Transverse colon (tissue), 4 donors: Measurements from ENCODE around the gene ROR1. TPM values are rescaled to one million over a fixed set of nuclear protein-coding genes. Genes with fewer than 3 reads are reported as not detected.

Experiments used
- DNase-seq: peaks from one replicate; pipeline ENCODE4 v3.0.0-alpha.2; 2019
- H3K27ac ChIP-seq, 4 donors: fragments of 200-600 bp; sonication (generic); 2 replicates each; pipeline ENCODE4 v1.5.1; 2016 to 2018; ENCODE audit warnings: inconsistent platforms in 4 of 4
- H3K27me3 ChIP-seq: fragments of 200-600 bp; sonication (generic); 2 replicates; pipeline ENCODE4 v1.5.1; 2017; ENCODE audit warnings: inconsistent platforms
- H3K36me3 ChIP-seq, 4 donors: fragments of 200-600 bp; sonication (generic); 2 replicates each; pipeline ENCODE4 v1.5.1; 2017 to 2019; ENCODE audit warnings: inconsistent platforms in 4 of 4
- H3K4me1 ChIP-seq, 4 donors: fragments of 200-600 bp; sonication (generic); 2 replicates each; pipeline ENCODE4 v1.5.1; 2017 to 2020; ENCODE audit warnings: inconsistent platforms in 4 of 4
- H3K4me3 ChIP-seq, 4 donors: fragments of 200-600 bp; sonication (generic); 1 replicate in 1 of 4; 2 replicates in 3 of 4; pipeline versions ENCODE4 v1.5.1 to v1.6.1; 2017 to 2019; ENCODE audit warnings: inconsistent platforms in 4 of 4
- H3K9me3 ChIP-seq, 2 donors: fragments of 200-600 bp; sonication (generic); 2 replicates each; pipeline ENCODE4 v1.5.1; 2017 to 2019; ENCODE audit warnings: inconsistent platforms in 2 of 2
- EP300 ChIP-seq: sonication (generic); formaldehyde crosslinking; IDR thresholded peaks from one replicate; pipeline ENCODE4 v1.6.1; 2017; ENCODE audit warnings: antibody characterized with exemption, low read depth
- POLR2A ChIP-seq: fragments of 450-650 bp; IDR thresholded peaks from one replicate; pipeline ENCODE4 v1.6.1; 2016; ENCODE audit warnings: antibody characterized with exemption, mild to moderate bottlenecking, moderate library complexity
- POLR2AphosphoS5 ChIP-seq, 3 donors: sonication (generic); formaldehyde crosslinking; IDR thresholded peaks; one replicate each; pipeline ENCODE4 v1.6.1; 2016; ENCODE audit warnings: antibody characterized with exemption in 3 of 3
- WGBS, 2 donors: methylation state at CpG; one replicate each; pipeline ENCODE4 v1.1.5; 2018; ENCODE audit warnings: low coverage in 1 of 2; 5-methylcytosine and 5-hydroxymethylcytosine counted together
- in situ Hi-C, 4 donors: fragments of 200-750 bp; cut with MboI; loops; one replicate each; pipeline versions ENCODE4 v1.15.0 to v1.15.1; 2017; ENCODE audit warnings: low sequenced_read_pairs in 3 of 4, low pct_ligation_motif_present in 1 of 4, low pct_unique_long_range_greater_than_20kb in 1 of 4
- intact Hi-C: fragments of 100-400 bp; cut with DNase I; formaldehyde crosslinking; loops from one replicate; pipeline ENCODE4 v1.15.1; 2023; ENCODE audit warnings: low total_unique reads
- total RNA-seq, 4 donors: library from RNA; depleted of rRNA; stranded (reverse); fragments of >200 nt; gene quantifications; one replicate each; pipeline ENCODE4 v1.1.0, GENCODE V29; 2016
- TF ChIP-seq, protein P1 (sequence below), 5 experiments: fragments of 200-600 bp in 3 of 5; fragments of 450-650 bp in 2 of 5; sonication (generic) in 3 of 5; IDR thresholded peaks; 1 replicate in 2 of 5; 2 replicates in 3 of 5; pipeline ENCODE4 v1.5.1; 2016 to 2017; ENCODE audit warnings: antibody characterized with exemption in 5 of 5, inconsistent platforms in 3 of 5, mild to moderate bottlenecking in 2 of 5, moderate library complexity in 1 of 5

ROR1 gene
- total RNA-seq, 4 donors from 2014 or later = 3.0 to 6.7 (median 4.6) TPM

GRCh38 chr1:63730211-63730610 is 43.6 kb upstream of the ROR1 start:
- Histone ChIP-seq H3K9me3 (no peaks in the 10 kb centered on the region), H3K4me3 (no peak overlapping the region), H3K36me3 (no peaks in the 10 kb centered on the region), H3K4me1 (peaks cover 0 to 11% (median 7%) of the 10 kb centered on the region in 4 donors), H3K27ac (no peak overlapping the region), H3K27me3 (no peaks in the 10 kb centered on the region)
- intact Hi-C loops (no loop called here), in situ Hi-C loops (no loop called here)
- DNase-seq = no peak
- 50 to 54% methylated on average over 3 to 4 of the region's 4 CpGs for WGBS, 2 donors
- TF ChIP-seq POLR2A (no peak), POLR2AphosphoS5 (IDR thresholded peaks at IDR 0.05) (no peak), EP300 (no peak)
- TF ChIP-seq, protein P1, sequence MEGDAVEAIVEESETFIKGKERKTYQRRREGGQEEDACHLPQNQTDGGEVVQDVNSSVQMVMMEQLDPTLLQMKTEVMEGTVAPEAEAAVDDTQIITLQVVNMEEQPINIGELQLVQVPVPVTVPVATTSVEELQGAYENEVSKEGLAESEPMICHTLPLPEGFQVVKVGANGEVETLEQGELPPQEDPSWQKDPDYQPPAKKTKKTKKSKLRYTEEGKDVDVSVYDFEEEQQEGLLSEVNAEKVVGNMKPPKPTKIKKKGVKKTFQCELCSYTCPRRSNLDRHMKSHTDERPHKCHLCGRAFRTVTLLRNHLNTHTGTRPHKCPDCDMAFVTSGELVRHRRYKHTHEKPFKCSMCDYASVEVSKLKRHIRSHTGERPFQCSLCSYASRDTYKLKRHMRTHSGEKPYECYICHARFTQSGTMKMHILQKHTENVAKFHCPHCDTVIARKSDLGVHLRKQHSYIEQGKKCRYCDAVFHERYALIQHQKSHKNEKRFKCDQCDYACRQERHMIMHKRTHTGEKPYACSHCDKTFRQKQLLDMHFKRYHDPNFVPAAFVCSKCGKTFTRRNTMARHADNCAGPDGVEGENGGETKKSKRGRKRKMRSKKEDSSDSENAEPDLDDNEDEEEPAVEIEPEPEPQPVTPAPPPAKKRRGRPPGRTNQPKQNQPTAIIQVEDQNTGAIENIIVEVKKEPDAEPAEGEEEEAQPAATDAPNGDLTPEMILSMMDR (IDR thresholded peaks at IDR 0.05) = no peak

GRCh38 chr1:63731117-63732043 is 42.4 kb upstream of the ROR1 start:
- Histone ChIP-seq H3K27ac (peak overlapping the region in 2 of 4 donors; percentile 0 to 15), H3K9me3 (no peaks in the 10 kb centered on the region), H3K27me3 (no peaks in the 10 kb centered on the region), H3K36me3 (no peaks in the 10 kb centered on the region), H3K4me3 (no peak overlapping the region), H3K4me1 (peaks cover 0 to 11% (median 7%) of the 10 kb centered on the region in 4 donors)
- in situ Hi-C loops = no loop called here
- peak; percentile 23 for DNase-seq
- intact Hi-C loops = no loop called here
- 41 to 42% methylated on average over 4 to 9 of the region's 9 CpGs for WGBS, 2 donors
- TF ChIP-seq, protein P1 (IDR thresholded peaks at IDR 0.05) = no peak
- no peak for TF ChIP-seq EP300
- TF ChIP-seq POLR2AphosphoS5 (IDR thresholded peaks at IDR 0.05) = peak in 2 of 3 donors; percentile 11 to 33

DNA sequence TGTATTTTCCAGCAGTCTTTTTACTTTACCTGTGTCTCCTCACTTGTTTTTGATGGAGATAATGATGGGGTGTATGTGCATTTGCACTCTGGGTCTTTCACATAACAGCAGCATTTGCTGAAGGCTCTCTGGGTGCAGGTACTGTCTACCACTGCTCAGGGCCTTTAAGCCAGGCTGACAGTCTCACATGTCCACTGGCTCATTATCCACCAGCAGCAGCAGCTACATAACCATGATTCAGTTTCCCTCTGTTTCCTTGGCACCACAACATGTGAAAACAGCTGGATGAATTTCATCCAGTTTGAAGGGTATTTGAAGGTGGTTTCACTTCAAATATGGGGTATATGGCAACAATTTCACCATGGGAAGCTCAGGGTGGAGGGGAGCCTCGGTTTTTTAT is 41.2 kb upstream of the ROR1 start:
- Histone ChIP-seq H3K27ac (no peak overlapping the region), H3K27me3 (no peaks in the 10 kb centered on the region), H3K36me3 (no peaks in the 10 kb centered on the region), H3K9me3 (no peaks in the 10 kb centered on the region), H3K4me3 (no peak overlapping the region), H3K4me1 (peaks cover 0 to 11% (median 7%) of the 10 kb centered on the region in 4 donors)
- in situ Hi-C loops (no loop called here), intact Hi-C loops (no loop called here)
- TF ChIP-seq POLR2AphosphoS5 (IDR thresholded peaks at IDR 0.05) (no peak), EP300 (no peak), POLR2A (no peak)
- TF ChIP-seq, protein P1 (IDR thresholded peaks at IDR 0.05) = no peak
- DNase-seq = no peak
- WGBS, 2 donors = 71 to 83% methylated on average over 1 of the region's 1 CpG

DNA sequence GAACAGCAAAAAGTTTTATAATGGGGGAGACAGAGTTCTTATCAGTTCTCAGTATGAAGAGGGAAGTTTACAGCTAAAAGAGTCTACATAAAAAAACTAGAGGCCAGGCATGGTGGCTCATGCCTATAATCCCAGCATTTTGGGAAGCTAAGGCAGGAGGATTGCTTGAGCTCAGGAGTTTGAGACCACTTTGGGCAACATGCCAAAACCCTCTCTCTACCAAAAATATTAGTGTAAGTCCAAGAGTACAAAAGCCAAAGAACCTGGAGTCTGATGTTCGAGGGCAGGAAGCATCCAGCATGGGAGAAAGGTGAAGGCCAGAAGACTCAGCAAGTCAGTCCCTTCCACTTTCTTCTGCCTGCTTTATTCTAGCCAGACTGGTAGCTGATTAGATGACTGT is 35.0 kb upstream of the ROR1 start:
- TF ChIP-seq POLR2AphosphoS5 (IDR thresholded peaks at IDR 0.05) = no peak
- TF ChIP-seq EP300 = no peak
- TF ChIP-seq POLR2A = no peak
- TF ChIP-seq, protein P1 (IDR thresholded peaks at IDR 0.05) = no peak
- no peaks in the 10 kb centered on the region for H3K27me3 ChIP-seq
- DNase-seq = no peak
- WGBS, 2 donors = 60 to 95% methylated on average over 1 of the region's 1 CpG
- intact Hi-C loops = no loop called here
- in situ Hi-C loops = no loop called here
- no peak overlapping the region for H3K4me3 ChIP-seq
- H3K27ac ChIP-seq = no peak overlapping the region
- no peaks in the 10 kb centered on the region for H3K4me1 ChIP-seq
- no peaks in the 10 kb centered on the region for H3K36me3 ChIP-seq
- no peaks in the 10 kb centered on the region for H3K9me3 ChIP-seq
